IMR-90 (cell line): ENCODE measurements around the gene ABHD17A. TPM values are rescaled to one million over a fixed set of nuclear protein-coding genes. Genes with fewer than 3 reads are reported as not detected.

ENCODE experiments used
- ATAC-seq: fragments of 200-7000 bp; cut with Tn5 transposase; 2 replicates; pipeline ENCODE4 v1.9.1; 2020; ENCODE audit warnings: low read depth, mild to moderate bottlenecking, moderate library complexity
- BruUV-seq: library from RNA; stranded (reverse); fragments of 400-500 nt; replicated peaks from 2 replicates; lab custom pipeline; 2021; lab: Mats Ljungman, UMichigan
- CTCF ChIA-PET: fragments of 300-600 bp; formaldehyde crosslinking; extraction: SDS; loops from one replicate; lab custom pipeline; 2021; ENCODE audit warnings: antibody characterized with exemption; lab: Yijun Ruan, JAX
- POLR2A ChIA-PET: fragments of 300-600 bp; sonication (Branson Sonifier 250); formaldehyde crosslinking; loops from one replicate; lab custom pipeline; 2022; ENCODE audit warnings: antibody characterized with exemption; ENCODE audit not compliant: unreplicated experiment; lab: Charles Lee
- DNase-seq: peaks from one replicate; pipeline ENCODE4 v3.0.0; 2013
- H2AFZ ChIP-seq: replicated peaks from 2 replicates; pipeline ENCODE3; 2013; ENCODE audit warnings: low read length, mild to moderate bottlenecking; ENCODE audit not compliant: poor library complexity
- H2AK5ac ChIP-seq: 2 replicates; pipeline ENCODE4 v1.6.1; 2013; ENCODE audit warnings: low read depth, low read length, inconsistent platforms
- H2AK9ac ChIP-seq: replicated peaks from 2 replicates; pipeline ENCODE3; 2013; ENCODE audit warnings: mild to moderate bottlenecking, low read depth, low read length, moderate library complexity; ENCODE audit not compliant: poor library complexity
- H2BK120ac ChIP-seq: 2 replicates; pipeline ENCODE4 v1.6.1; 2013; ENCODE audit warnings: low read depth, low read length, inconsistent platforms
- H2BK15ac ChIP-seq: 3 replicates; pipeline ENCODE4 v1.6.1; 2013; ENCODE audit warnings: low read depth, low read length, inconsistent platforms
- H2BK20ac ChIP-seq: 2 replicates; pipeline ENCODE4 v1.6.1; 2013; ENCODE audit warnings: low read depth, mild to moderate bottlenecking, inconsistent platforms, low read length, moderate library complexity
- H2BK5ac ChIP-seq: 2 replicates; pipeline ENCODE4 v1.6.1; 2013; ENCODE audit warnings: mild to moderate bottlenecking, low read depth, low read length, inconsistent platforms; ENCODE audit not compliant: poor library complexity, severe bottlenecking
- H3K14ac ChIP-seq: replicated peaks from 2 replicates; pipeline ENCODE4 v1.6.1; 2013; ENCODE audit warnings: low read depth, low read length, inconsistent platforms
- H3K18ac ChIP-seq: 2 replicates; pipeline ENCODE4 v1.6.1; 2013; ENCODE audit warnings: low read depth, low read length, control low read depth
- H3K23ac ChIP-seq: 2 replicates; pipeline ENCODE4 v1.6.1; 2013; ENCODE audit warnings: low read depth, low read length, inconsistent platforms
- H3K27ac ChIP-seq: 2 replicates; pipeline ENCODE4 v1.5.1; 2013; ENCODE audit warnings: mild to moderate bottlenecking, control low read depth, low read length; ENCODE audit not compliant: insufficient read depth
- H3K27me3 ChIP-seq: 2 replicates; pipeline ENCODE4 v1.6.1; 2013; ENCODE audit warnings: low read length; ENCODE audit not compliant: control insufficient read depth, insufficient read depth
- H3K36me3 ChIP-seq: 2 replicates; pipeline ENCODE4 v1.6.1; 2013; ENCODE audit warnings: low read length, mixed read lengths; ENCODE audit not compliant: control insufficient read depth, insufficient read depth
- H3K4ac ChIP-seq: 2 replicates; pipeline ENCODE4 v1.6.1; 2013; ENCODE audit warnings: low read depth, low read length, inconsistent platforms
- H3K4me1 ChIP-seq: 2 replicates; pipeline ENCODE4 v1.6.1; 2013; ENCODE audit warnings: low read length, mixed read lengths; ENCODE audit not compliant: control insufficient read depth, insufficient read depth
- H3K4me2 ChIP-seq: 2 replicates; pipeline ENCODE4 v1.6.1; 2013; ENCODE audit warnings: low read depth, mild to moderate bottlenecking, control low read depth, low read length, moderate library complexity
- H3K4me3 ChIP-seq: 2 replicates; pipeline ENCODE4 v1.5.1; 2013; ENCODE audit warnings: low read depth, mild to moderate bottlenecking, control low read depth, low read length, moderate library complexity; ENCODE audit not compliant: insufficient read depth
- H3K56ac ChIP-seq: 2 replicates; pipeline ENCODE4 v1.6.1; 2013; ENCODE audit warnings: low read length, inconsistent platforms; ENCODE audit not compliant: insufficient read depth; ENCODE audit errors: extremely low read depth
- H3K79me1 ChIP-seq, 2 experiments: 2 replicates each; pipeline ENCODE4 v1.6.1; 2013; ENCODE audit warnings: low read length in 2 of 2, inconsistent platforms in 1 of 2, low read depth in 1 of 2
- H3K9ac ChIP-seq: 2 replicates; pipeline ENCODE4 v1.6.1; 2013; ENCODE audit warnings: low read depth, low read length, control low read depth
- H3K9me1 ChIP-seq: 2 replicates; pipeline ENCODE4 v1.6.1; 2013; ENCODE audit warnings: low read length, inconsistent platforms; ENCODE audit not compliant: insufficient read depth
- H3K9me3 ChIP-seq: 2 replicates; pipeline ENCODE4 v1.6.1; 2013; ENCODE audit warnings: low read length; ENCODE audit not compliant: control insufficient read depth, insufficient read depth
- H4K20me1 ChIP-seq: 2 replicates; pipeline ENCODE4 v1.6.1; 2013; ENCODE audit warnings: low read length, inconsistent platforms; ENCODE audit not compliant: insufficient read depth
- H4K5ac ChIP-seq: 2 replicates; pipeline ENCODE4 v1.6.1; 2013; ENCODE audit warnings: mild to moderate bottlenecking, low read depth, low read length, control low read depth
- H4K8ac ChIP-seq, 2 experiments: 2 replicates each; pipeline ENCODE4 v1.6.1; 2013; ENCODE audit warnings: low read depth in 2 of 2, low read length in 2 of 2, control low read depth in 1 of 2, inconsistent platforms in 1 of 2
- H4K91ac ChIP-seq: 2 replicates; pipeline ENCODE4 v1.6.1; 2013; ENCODE audit warnings: low read depth, low read length, inconsistent platforms; ENCODE audit not compliant: insufficient read depth
- BHLHE40 ChIP-seq: fragments of 150-350 bp; IDR thresholded peaks from 2 replicates; pipeline ENCODE4 v1.6.1; 2016; ENCODE audit warnings: mild to moderate bottlenecking, low read depth, low read length
- CEBPB ChIP-seq: IDR thresholded peaks from 2 replicates; pipeline ENCODE4 v1.6.1; 2012; ENCODE audit warnings: low read depth, low read length, improper control_type of control experiment
- CHD1 ChIP-seq: IDR thresholded peaks from 2 replicates; pipeline ENCODE4 v1.6.1; 2012; ENCODE audit warnings: low read depth, low read length, improper control_type of control experiment
- FOS ChIP-seq: fragments of 150-350 bp; IDR thresholded peaks from 2 replicates; pipeline ENCODE4 v1.6.1; 2016; ENCODE audit warnings: low read depth, low read length
- MAFK ChIP-seq: IDR thresholded peaks from 2 replicates; pipeline ENCODE4 v1.6.1; 2012; ENCODE audit warnings: low read depth, low read length, improper control_type of control experiment
- MAZ ChIP-seq: IDR thresholded peaks from 2 replicates; pipeline ENCODE4 v1.6.1; 2012; ENCODE audit warnings: low read depth, mild to moderate bottlenecking, low read length, improper control_type of control experiment, moderate library complexity, borderline replicate concordance
- MXI1 ChIP-seq: IDR thresholded peaks from 2 replicates; pipeline ENCODE4 v1.6.1; 2012; ENCODE audit warnings: low read depth, mild to moderate bottlenecking, low read length, moderate library complexity, borderline replicate concordance
- NFE2L2 ChIP-seq: fragments of 150-350 bp; IDR thresholded peaks from 2 replicates; pipeline ENCODE4 v1.6.1; 2016; ENCODE audit warnings: low read depth, mild to moderate bottlenecking, low read length
- POLR2A ChIP-seq: IDR thresholded peaks from 2 replicates; pipeline ENCODE4 v1.6.1; 2012; ENCODE audit warnings: mild to moderate bottlenecking, low read depth, low read length
- RAD21 ChIP-seq: IDR thresholded peaks from 2 replicates; pipeline ENCODE4 v1.6.1; 2012; ENCODE audit warnings: low read length, improper control_type of control experiment
- RCOR1 ChIP-seq: IDR thresholded peaks from 2 replicates; pipeline ENCODE4 v1.6.1; 2012; ENCODE audit warnings: mild to moderate bottlenecking, low read length, improper control_type of control experiment; ENCODE audit not compliant: insufficient replicate concordance
- RFX5 ChIP-seq: IDR thresholded peaks from 2 replicates; pipeline ENCODE4 v1.8.0; 2012; ENCODE audit warnings: low read depth, mild to moderate bottlenecking, low read length, moderate library complexity
- SMC3 ChIP-seq: fragments of 150-350 bp; IDR thresholded peaks from 2 replicates; pipeline ENCODE4 v1.6.1; 2016; ENCODE audit warnings: low read depth, mild to moderate bottlenecking, antibody characterized with exemption, low read length, moderate library complexity
- WGBS, 2 experiments: methylation state at CpG; one replicate each; pipeline versions ENCODE4 v1.1.5 to v1.1.7; 2013; ENCODE audit warnings: missing lambda C conversion rate in 2 of 2; ENCODE audit not compliant: insufficient read length in 1 of 2; ENCODE audit errors: extremely low coverage in 2 of 2; 5-methylcytosine and 5-hydroxymethylcytosine counted together
- dilution Hi-C: fragments of 300-500 bp; cut with HindIII; formaldehyde crosslinking; loops from one replicate; pipeline ENCODE4 v1.14.3; 2018; ENCODE audit warnings: low sequenced_read_pairs; ENCODE audit not compliant: unreplicated experiment
- in situ Hi-C: fragments of 300-500 bp; cut with MboI; formaldehyde crosslinking; loops from 3 replicates; pipeline ENCODE4 v1.14.3; 2019; ENCODE audit warnings: low sequenced_read_pairs, inconsistent platforms, mixed read lengths
- intact Hi-C: fragments of 100-400 bp; cut with micrococcal nuclease; formaldehyde crosslinking; loops from 2 replicates; pipeline ENCODE4 v1.10.0; 2022
- polyA plus RNA-seq, 3 experiments: library from polyadenylated mRNA; depleted of rRNA; stranded (reverse); fragments of >200 nt; gene quantifications; 2 replicates each; pipeline ENCODE4 v1.2.3, GENCODE V29; 2012; ENCODE audit warnings: low replicate concordance in 1 of 3
- total RNA-seq: library from RNA; depleted of rRNA; stranded (reverse); fragments of >200 nt; gene quantifications from 2 replicates; pipeline ENCODE4 v1.2.3, GENCODE V29; 2012
- TF ChIP-seq, protein P1 (sequence below): conservative IDR thresholded peaks from 2 replicates; pipeline ENCODE4 v1.5.1; 2012; ENCODE audit warnings: mild to moderate bottlenecking, low read depth, low read length, improper control_type of control experiment
- TF ChIP-seq, protein P2 (sequence below): fragments of 150-350 bp; IDR thresholded peaks from 2 replicates; pipeline ENCODE4 v1.6.1; 2016; ENCODE audit warnings: low read depth, mild to moderate bottlenecking, low read length, moderate library complexity, borderline replicate concordance
- TF ChIP-seq, protein P3 (sequence below): fragments of 150-350 bp; IDR thresholded peaks from 2 replicates; pipeline ENCODE4 v1.6.1; 2017; ENCODE audit warnings: mild to moderate bottlenecking, antibody characterized with exemption, low read length, low read depth

The ABHD17A gene
- total and polyA plus RNA-seq, 2 of the 4 experiments (the other 2 are of a cell fraction), result 37.8 to 76.2 TPM

DNA sequence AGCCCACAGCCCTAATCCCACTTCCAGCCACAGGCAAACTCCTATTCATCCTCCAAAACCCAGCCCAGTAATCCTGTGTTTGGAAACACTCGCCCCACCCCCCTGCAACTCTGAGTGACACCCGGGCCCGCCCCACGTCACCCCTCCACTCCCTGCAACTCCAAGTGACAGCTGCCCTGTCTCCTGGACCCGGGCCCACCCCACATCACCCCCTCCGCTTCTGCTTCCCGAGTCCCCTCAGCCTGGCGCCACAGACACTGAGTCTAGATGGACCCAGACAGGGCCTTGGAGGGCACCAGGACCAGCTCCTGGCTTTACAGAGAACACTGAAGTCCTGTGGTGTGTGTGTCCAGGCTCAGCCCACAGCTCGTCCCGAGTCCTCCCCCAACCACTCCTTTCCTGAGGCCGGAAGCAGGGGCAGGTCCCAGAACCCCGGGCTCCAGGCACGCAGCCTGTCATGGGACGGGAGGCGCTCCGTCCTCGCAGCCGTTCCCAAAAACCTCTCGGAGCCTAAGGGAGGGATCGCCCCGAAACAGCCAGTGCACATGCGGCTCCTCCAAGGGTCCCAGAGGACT is 44.7 kb downstream of the ABHD17A start:
- 88% methylated on average over 8 of the region's 22 CpGs; no CpG with 5 or more reads in 1 of the 2 experiments for WGBS, 2 experiments
- H4K5ac ChIP-seq, result no peak overlapping the region
- peaks cover 9 to 77% of the 10 kb centered on the region in 2 experiments; a peak in 3 of 4 replicates for H3K79me1 ChIP-seq
- BruUV-seq, result no TSS peak
- H2BK120ac ChIP-seq, result no peak overlapping the region
- H3K9ac ChIP-seq, result no peak overlapping the region
- H2AK9ac ChIP-seq, result peak overlapping the region; percentile 42
- in situ Hi-C loops (no loop called here), intact Hi-C loops (no loop called here), dilution Hi-C loops (no loop called here)
- no peak overlapping the region for H3K4me3 ChIP-seq
- H2AK5ac ChIP-seq, result no peak overlapping the region
- H3K9me1 ChIP-seq, result no peaks in the 10 kb centered on the region
- no peak overlapping the region for H2AFZ ChIP-seq
- H2BK20ac ChIP-seq, result no peak overlapping the region
- H4K91ac ChIP-seq, result no peak overlapping the region
- H3K4me1 ChIP-seq, result no peaks in the 10 kb centered on the region
- H2BK15ac ChIP-seq, result no peak overlapping the region
- DNase-seq (no peak), ATAC-seq (no peak)
- H2BK5ac ChIP-seq, result no peak overlapping the region
- no peak overlapping the region for H3K4ac ChIP-seq
- no peak overlapping the region for H3K4me2 ChIP-seq
- no peak overlapping the region for H3K27ac ChIP-seq
- ChIA-PET POLR2A (no interaction called here), CTCF (no interaction called here)
- H3K14ac ChIP-seq, result no peak overlapping the region
- H3K27me3 ChIP-seq, result no peaks in the 10 kb centered on the region
- TF ChIP-seq BHLHE40, result no peak
- TF ChIP-seq, protein P1, sequence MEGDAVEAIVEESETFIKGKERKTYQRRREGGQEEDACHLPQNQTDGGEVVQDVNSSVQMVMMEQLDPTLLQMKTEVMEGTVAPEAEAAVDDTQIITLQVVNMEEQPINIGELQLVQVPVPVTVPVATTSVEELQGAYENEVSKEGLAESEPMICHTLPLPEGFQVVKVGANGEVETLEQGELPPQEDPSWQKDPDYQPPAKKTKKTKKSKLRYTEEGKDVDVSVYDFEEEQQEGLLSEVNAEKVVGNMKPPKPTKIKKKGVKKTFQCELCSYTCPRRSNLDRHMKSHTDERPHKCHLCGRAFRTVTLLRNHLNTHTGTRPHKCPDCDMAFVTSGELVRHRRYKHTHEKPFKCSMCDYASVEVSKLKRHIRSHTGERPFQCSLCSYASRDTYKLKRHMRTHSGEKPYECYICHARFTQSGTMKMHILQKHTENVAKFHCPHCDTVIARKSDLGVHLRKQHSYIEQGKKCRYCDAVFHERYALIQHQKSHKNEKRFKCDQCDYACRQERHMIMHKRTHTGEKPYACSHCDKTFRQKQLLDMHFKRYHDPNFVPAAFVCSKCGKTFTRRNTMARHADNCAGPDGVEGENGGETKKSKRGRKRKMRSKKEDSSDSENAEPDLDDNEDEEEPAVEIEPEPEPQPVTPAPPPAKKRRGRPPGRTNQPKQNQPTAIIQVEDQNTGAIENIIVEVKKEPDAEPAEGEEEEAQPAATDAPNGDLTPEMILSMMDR, result no peak
- no peak for TF ChIP-seq RAD21
- TF ChIP-seq CEBPB, result no peak
- TF ChIP-seq MAFK, result no peak
- no peak for TF ChIP-seq CHD1
- no peak for TF ChIP-seq MXI1
- no peak for TF ChIP-seq NFE2L2
- TF ChIP-seq SMC3, result no peak
- no peak for TF ChIP-seq RCOR1
- TF ChIP-seq, protein P2, sequence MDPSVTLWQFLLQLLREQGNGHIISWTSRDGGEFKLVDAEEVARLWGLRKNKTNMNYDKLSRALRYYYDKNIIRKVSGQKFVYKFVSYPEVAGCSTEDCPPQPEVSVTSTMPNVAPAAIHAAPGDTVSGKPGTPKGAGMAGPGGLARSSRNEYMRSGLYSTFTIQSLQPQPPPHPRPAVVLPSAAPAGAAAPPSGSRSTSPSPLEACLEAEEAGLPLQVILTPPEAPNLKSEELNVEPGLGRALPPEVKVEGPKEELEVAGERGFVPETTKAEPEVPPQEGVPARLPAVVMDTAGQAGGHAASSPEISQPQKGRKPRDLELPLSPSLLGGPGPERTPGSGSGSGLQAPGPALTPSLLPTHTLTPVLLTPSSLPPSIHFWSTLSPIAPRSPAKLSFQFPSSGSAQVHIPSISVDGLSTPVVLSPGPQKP, result no peak
- no peak for TF ChIP-seq FOS
- no peak for TF ChIP-seq POLR2A
- TF ChIP-seq, protein P3, sequence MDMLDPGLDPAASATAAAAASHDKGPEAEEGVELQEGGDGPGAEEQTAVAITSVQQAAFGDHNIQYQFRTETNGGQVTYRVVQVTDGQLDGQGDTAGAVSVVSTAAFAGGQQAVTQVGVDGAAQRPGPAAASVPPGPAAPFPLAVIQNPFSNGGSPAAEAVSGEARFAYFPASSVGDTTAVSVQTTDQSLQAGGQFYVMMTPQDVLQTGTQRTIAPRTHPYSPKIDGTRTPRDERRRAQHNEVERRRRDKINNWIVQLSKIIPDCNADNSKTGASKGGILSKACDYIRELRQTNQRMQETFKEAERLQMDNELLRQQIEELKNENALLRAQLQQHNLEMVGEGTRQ, result no peak
- no peak for TF ChIP-seq RFX5
- no peak for TF ChIP-seq MAZ
- H3K9me3 ChIP-seq, result no peaks in the 10 kb centered on the region
- no peak overlapping the region for H3K23ac ChIP-seq
- no peak overlapping the region for H4K8ac ChIP-seq
- no peak overlapping the region for H3K18ac ChIP-seq
- H3K36me3 ChIP-seq, result peaks cover 6% of the 10 kb centered on the region
- H4K20me1 ChIP-seq, result peaks cover 98% of the 10 kb centered on the region
- H3K56ac ChIP-seq, result no peak overlapping the region
